Suprapubic skin (tissue), 4 donors: ENCODE data around the gene UNC5B.

Experiments used
- CTCF ChIP-seq, 2 donors: fragments of 200-600 bp in 1 of 2; fragments of 450-650 bp in 1 of 2; sonication (generic) in 1 of 2; IDR thresholded peaks; one replicate each; pipeline ENCODE4 v1.5.1; 2016 to 2019; ENCODE audit warnings: antibody characterized with exemption in 2 of 2, mild to moderate bottlenecking in 1 of 2, moderate library complexity in 1 of 2
- POLR2A ChIP-seq, 2 donors: fragments of 450-650 bp; IDR thresholded peaks; one replicate each; pipeline ENCODE4 v1.6.1; 2017; ENCODE audit warnings: antibody characterized with exemption in 2 of 2, mild to moderate bottlenecking in 2 of 2, moderate library complexity in 2 of 2
- POLR2AphosphoS5 ChIP-seq, 3 donors: sonication (generic); formaldehyde crosslinking; IDR thresholded peaks; one replicate each; pipeline ENCODE4 v1.6.1; 2017; ENCODE audit warnings: antibody characterized with exemption in 3 of 3

- TF ChIP-seq CTCF (IDR thresholded peaks at IDR 0.05) (no peak), POLR2AphosphoS5 (IDR thresholded peaks at IDR 0.05) (no peak), POLR2A (IDR thresholded peaks at IDR 0.05) (no peak)
These were observed 59.3 kb downstream of the UNC5B start for GRCh38 chr10:71271662-71272055.
